ENCODE measurements around the gene TEX52. TPM values are rescaled to one million over a fixed set of nuclear protein-coding genes. Genes with fewer than 3 reads are reported as not detected.

The TEX52 gene
- polyA plus RNA-seq, 1 donor (not counting 4 experiments of a cell fraction or from before 2014, with no cell fraction given) = not detected

DNA sequence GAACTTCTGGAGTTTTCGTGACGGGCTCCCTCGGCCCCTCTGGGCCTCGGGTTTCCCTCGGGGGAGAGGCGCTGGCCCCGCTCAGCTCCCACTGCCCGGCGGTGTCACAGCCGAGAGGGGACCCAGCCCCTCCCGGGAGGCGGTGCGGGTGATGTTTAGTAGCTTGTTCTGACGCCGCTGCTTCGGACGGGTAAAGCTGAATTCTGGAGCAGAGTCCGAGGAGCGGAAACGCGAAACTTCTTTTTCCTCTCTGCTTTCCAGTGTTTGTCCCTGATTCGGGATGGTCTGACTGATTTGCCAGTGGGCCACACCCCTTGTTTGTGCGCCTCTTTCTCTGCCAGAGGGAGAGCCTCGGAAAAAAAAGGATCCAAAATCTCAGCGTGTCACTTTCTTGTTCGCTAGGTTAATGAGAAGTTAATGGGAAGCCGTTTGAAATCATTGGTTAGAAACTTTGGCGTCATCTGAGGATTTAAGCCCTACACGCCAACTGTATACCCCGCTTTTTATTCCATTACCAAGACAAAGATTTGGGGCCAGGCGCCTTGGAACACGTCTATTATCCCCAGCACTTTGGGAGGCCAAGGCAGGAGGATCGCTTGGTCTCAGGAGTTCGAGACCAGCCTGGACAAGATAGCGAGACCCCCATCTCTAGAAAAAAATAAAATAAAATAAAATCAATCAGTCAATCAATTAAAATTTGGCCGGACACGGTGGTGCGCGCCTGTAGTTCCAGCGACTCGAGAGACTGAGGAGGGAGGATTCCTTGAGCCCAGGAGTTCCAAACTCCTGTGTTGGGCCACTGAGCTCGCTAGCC lies 34.6 kb upstream of the TEX52 start:
- Histone ChIP-seq H3K4me3 (ENCODE audit: control insufficient read depth in 2 of 3, extremely low read depth in 1 of 3, insufficient read depth in 2 of 3, low read depth in 1 of 3, low read length in 3 of 3) (peak overlapping the region; percentile 72 to 92 (median 78)), H3K4me2 (ENCODE audit: control insufficient read depth, extremely low read depth, insufficient read depth, low read depth, low read length) (peak overlapping the region; percentile 70), H3K36me3 (ENCODE audit: control insufficient read depth in 2 of 2, extremely low read depth in 1 of 2, insufficient read depth in 2 of 2, low read length in 2 of 2) (peaks cover 0 to 4% of the 10 kb centered on the region in 2 experiments), H3K4me1 (ENCODE audit: control insufficient read depth, extremely low read depth, insufficient read depth, low read length) (peaks cover 19% of the 10 kb centered on the region), H2AFZ (ENCODE audit: control insufficient read depth, low read length) (peak overlapping the region; percentile 97), H3K79me2 (ENCODE audit: control insufficient read depth, insufficient read depth, low read length) (peaks cover 21% of the 10 kb centered on the region), H4K20me1 (ENCODE audit: control insufficient read depth, extremely low read depth, insufficient read depth, low read length) (no peaks in the 10 kb centered on the region), H3K9me1 (ENCODE audit: control insufficient read depth, extremely low read depth, insufficient read depth, low read length) (no peaks in the 10 kb centered on the region), H3K27ac (ENCODE audit: control insufficient read depth, insufficient read depth, low read length) (peak overlapping the region; percentile 74), H3K27me3 (ENCODE audit: control insufficient read depth, extremely low read depth, insufficient read depth, low read length) (no peaks in the 10 kb centered on the region), H3K9ac (ENCODE audit: control insufficient read depth, extremely low read depth, insufficient read depth, low read length) (peak overlapping the region; percentile 90), H3K9me3 (ENCODE audit: control insufficient read depth, low read depth, low read length) (no peaks in the 10 kb centered on the region)
- TF ChIP-seq, protein P1, sequence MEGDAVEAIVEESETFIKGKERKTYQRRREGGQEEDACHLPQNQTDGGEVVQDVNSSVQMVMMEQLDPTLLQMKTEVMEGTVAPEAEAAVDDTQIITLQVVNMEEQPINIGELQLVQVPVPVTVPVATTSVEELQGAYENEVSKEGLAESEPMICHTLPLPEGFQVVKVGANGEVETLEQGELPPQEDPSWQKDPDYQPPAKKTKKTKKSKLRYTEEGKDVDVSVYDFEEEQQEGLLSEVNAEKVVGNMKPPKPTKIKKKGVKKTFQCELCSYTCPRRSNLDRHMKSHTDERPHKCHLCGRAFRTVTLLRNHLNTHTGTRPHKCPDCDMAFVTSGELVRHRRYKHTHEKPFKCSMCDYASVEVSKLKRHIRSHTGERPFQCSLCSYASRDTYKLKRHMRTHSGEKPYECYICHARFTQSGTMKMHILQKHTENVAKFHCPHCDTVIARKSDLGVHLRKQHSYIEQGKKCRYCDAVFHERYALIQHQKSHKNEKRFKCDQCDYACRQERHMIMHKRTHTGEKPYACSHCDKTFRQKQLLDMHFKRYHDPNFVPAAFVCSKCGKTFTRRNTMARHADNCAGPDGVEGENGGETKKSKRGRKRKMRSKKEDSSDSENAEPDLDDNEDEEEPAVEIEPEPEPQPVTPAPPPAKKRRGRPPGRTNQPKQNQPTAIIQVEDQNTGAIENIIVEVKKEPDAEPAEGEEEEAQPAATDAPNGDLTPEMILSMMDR (optimal IDR thresholded peaks at IDR 0.05 in 1 of 3, IDR thresholded peaks at IDR 0.05 in 1 of 3, conservative IDR thresholded peaks at IDR 0.05 in 1 of 3; ENCODE audit: extremely low read depth in 1 of 3, insufficient read depth in 2 of 3, low read length in 3 of 3) = no peak
- no peak for TF ChIP-seq EZH2 (IDR thresholded peaks at IDR 0.05; ENCODE audit: low read length)
- dilution Hi-C loops (cut with MboI; ENCODE audit: extremely low pct_ligation_motif_present, low sequenced_read_pairs) = no loop called here
- DNase-seq (ENCODE audit: low read depth, low spot score) = no peak
- peak; percentile 74 for FAIRE-seq

DNA sequence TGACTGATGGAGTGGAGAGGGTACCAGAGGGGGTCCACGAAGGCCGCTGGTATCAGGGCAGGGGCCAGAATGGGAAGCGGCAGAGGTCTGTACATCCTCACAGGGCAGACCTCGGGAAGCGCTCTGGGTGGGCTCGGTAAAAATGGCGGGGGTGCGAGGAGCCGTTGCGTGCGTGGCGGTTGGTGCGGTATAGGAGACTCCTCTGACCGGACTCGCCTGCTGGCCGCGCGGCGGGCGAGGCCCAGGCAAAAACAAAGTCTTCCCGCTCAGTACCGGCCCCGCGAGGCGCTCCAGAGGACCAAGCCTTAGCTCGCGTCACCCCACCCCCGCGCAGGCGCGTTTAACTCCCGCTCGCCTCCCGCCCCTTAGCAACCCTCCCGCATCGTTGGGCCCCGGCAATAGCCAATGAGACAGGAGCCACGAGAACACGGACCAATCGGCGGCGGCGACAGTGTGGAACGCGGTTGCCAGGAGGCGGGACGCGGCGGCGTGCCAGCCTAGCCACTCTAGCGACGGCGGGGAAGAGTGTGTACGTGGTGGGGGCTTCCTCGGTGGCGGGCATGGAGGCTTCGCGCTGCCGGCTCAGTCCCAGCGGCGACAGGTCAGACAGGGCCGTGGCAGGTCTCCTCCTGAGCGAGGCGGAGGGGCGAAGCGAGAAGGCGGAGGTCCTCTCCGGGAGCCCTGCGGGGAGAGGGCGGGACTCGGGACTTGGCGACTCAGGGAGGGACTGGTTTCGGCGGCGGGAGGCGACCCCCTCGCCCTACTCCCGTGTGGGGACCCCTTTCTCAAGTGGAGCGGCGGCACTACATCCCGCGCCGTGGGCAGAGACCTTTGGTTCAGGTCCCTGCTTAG lies 33.8 kb upstream of the TEX52 start, which contains the start of gene TULP3:
Gene TULP3, plus strand, starts transcription at position 504 of the 852 bp plus-strand sequence. Its CDS starts 57 bp downstream, at position 561.
- peak; percentile 77 for DNase-seq (ENCODE audit: low read depth, low spot score)
- no peak for TF ChIP-seq EZH2 (IDR thresholded peaks at IDR 0.05; ENCODE audit: low read length)
- TF ChIP-seq, protein P1 (optimal IDR thresholded peaks at IDR 0.05 in 1 of 3, IDR thresholded peaks at IDR 0.05 in 1 of 3, conservative IDR thresholded peaks at IDR 0.05 in 1 of 3; ENCODE audit: extremely low read depth in 1 of 3, insufficient read depth in 2 of 3, low read length in 3 of 3) = peak in 1 of 3 experiments; percentile 10

More for the DNA sequence above, 33.8 kb upstream of the TEX52 start, which contains the start of gene TULP3:
- Histone ChIP-seq H3K4me3 (ENCODE audit: control insufficient read depth in 2 of 3, extremely low read depth in 1 of 3, insufficient read depth in 2 of 3, low read depth in 1 of 3, low read length in 3 of 3) (peak within 1 kb of the TSS; percentile 72 to 92 (median 78)), H4K20me1 (ENCODE audit: control insufficient read depth, extremely low read depth, insufficient read depth, low read length) (no peaks in the 10 kb centered on the region), H2AFZ (ENCODE audit: control insufficient read depth, low read length) (peak within 1 kb of the TSS; percentile 97), H3K4me1 (ENCODE audit: control insufficient read depth, extremely low read depth, insufficient read depth, low read length) (peaks cover 17% of the 10 kb centered on the region), H3K9me3 (ENCODE audit: control insufficient read depth, low read depth, low read length) (no peaks in the 10 kb centered on the region), H3K9me1 (ENCODE audit: control insufficient read depth, extremely low read depth, insufficient read depth, low read length) (no peaks in the 10 kb centered on the region), H3K27me3 (ENCODE audit: control insufficient read depth, extremely low read depth, insufficient read depth, low read length) (no peaks in the 10 kb centered on the region), H3K9ac (ENCODE audit: control insufficient read depth, extremely low read depth, insufficient read depth, low read length) (peak within 1 kb of the TSS; percentile 90), H3K79me2 (ENCODE audit: control insufficient read depth, insufficient read depth, low read length) (peaks cover 16% of the 10 kb centered on the region), H3K4me2 (ENCODE audit: control insufficient read depth, extremely low read depth, insufficient read depth, low read depth, low read length) (peak within 1 kb of the TSS; percentile 78), H3K27ac (ENCODE audit: control insufficient read depth, insufficient read depth, low read length) (peak within 1 kb of the TSS; percentile 74), H3K36me3 (ENCODE audit: control insufficient read depth in 2 of 2, extremely low read depth in 1 of 2, insufficient read depth in 2 of 2, low read length in 2 of 2) (peaks cover 2 to 4% of the 10 kb centered on the region in 2 experiments)
- dilution Hi-C loops (cut with MboI; ENCODE audit: extremely low pct_ligation_motif_present, low sequenced_read_pairs) = no loop called here
- peak; percentile 44 for FAIRE-seq
